CD4-positive, alpha-beta T cell treated with Interleukin-15 for 1 hour (primary cell): ENCODE results near the gene BPI.
"Not testable (repeated sequence)": the region's sequence is repeated elsewhere in the genome, so short reads cannot be mapped to it uniquely, and the experiment has no call there.

Experiments
- DNase-seq: peaks from one replicate; pipeline ENCODE4 v3.0.0-alpha.2; 2020

The BPI gene

GRCh38 chr20:38303908-38304379 lies at the start of gene BPI:
TSS of gene BPI (plus strand) at chr20:38304156. CDS start at chr20:38304224, 68 bp downstream.
- DNase-seq = peak; percentile 54

GRCh38 chr20:38254621-38255020 lies 49.3 kb upstream of the BPI start:
- DNase-seq = not testable (repeated sequence)

- no peak for DNase-seq
Observed at GRCh38 chr20:38255393-38255792, 48.6 kb upstream of the BPI start.

- no peak for DNase-seq
Observed at GRCh38 chr20:38256021-38256420, 47.9 kb upstream of the BPI start.

GRCh38 chr20:38256966-38257365 lies 47.0 kb upstream of the BPI start:
- DNase-seq = no peak

- DNase-seq = no peak
Observed at GRCh38 chr20:38258545-38259215, 45.3 kb upstream of the BPI start.

- DNase-seq = no peak
Observed at GRCh38 chr20:38260025-38260377, 44.0 kb upstream of the BPI start.

GRCh38 chr20:38260378-38261053 lies 43.4 kb upstream of the BPI start, which contains the start of gene KIAA1755:
TSS of gene KIAA1755 (minus strand) at chr20:38260735. CDS start at chr20:38260500, 235 bp downstream.
- no peak for DNase-seq

GRCh38 chr20:38261054-38261390 lies 42.9 kb upstream of the BPI start:
- no peak for DNase-seq

- no peak for DNase-seq
Observed at GRCh38 chr20:38262931-38263330, 41.0 kb upstream of the BPI start.

GRCh38 chr20:38266426-38266825 lies 37.5 kb upstream of the BPI start:
- no peak for DNase-seq

GRCh38 chr20:38267296-38267695 lies 36.7 kb upstream of the BPI start:
- no peak for DNase-seq

GRCh38 chr20:38267901-38268514 lies 35.9 kb upstream of the BPI start:
- DNase-seq = no peak

- no peak for DNase-seq
Observed at GRCh38 chr20:38269040-38269439, 34.9 kb upstream of the BPI start.

- DNase-seq = no peak
Observed at GRCh38 chr20:38269715-38270114, 34.2 kb upstream of the BPI start.

GRCh38 chr20:38270869-38271605 lies 32.9 kb upstream of the BPI start:
- no peak for DNase-seq

GRCh38 chr20:38271608-38272120 lies 32.3 kb upstream of the BPI start:
- DNase-seq = no peak

GRCh38 chr20:38272398-38272797 lies 31.6 kb upstream of the BPI start:
- no peak for DNase-seq

- no peak for DNase-seq
Observed at GRCh38 chr20:38272961-38273360, 31.0 kb upstream of the BPI start.

- DNase-seq = peak; percentile 38
Observed at GRCh38 chr20:38275815-38276550, 28.0 kb upstream of the BPI start.

GRCh38 chr20:38277285-38277684 lies 26.7 kb upstream of the BPI start:
- no peak for DNase-seq

GRCh38 chr20:38277691-38278090 lies 26.3 kb upstream of the BPI start:
- DNase-seq = no peak

GRCh38 chr20:38278131-38278530 lies 25.8 kb upstream of the BPI start:
- DNase-seq = no peak
